Urinary bladder (tissue), 4 donors: ENCODE data around the gene PCBP1. TPM values are rescaled to one million over a fixed set of nuclear protein-coding genes. Genes with fewer than 3 reads are reported as not detected.
A peak's percentile ranks its signal among the peaks of the same experiment; 100 is the strongest.
"Not testable (repeated sequence)": the region's sequence is repeated elsewhere in the genome, so short reads cannot be mapped to it uniquely, and the experiment has no call there.

Source experiments
- DNase-seq: peaks from one replicate; pipeline ENCODE4 v3.0.0-alpha.2; 2015; ENCODE audit errors: extremely low spot score
- H3K27ac ChIP-seq: one replicate; pipeline ENCODE4 v1.5.1; 2013; ENCODE audit warnings: low read depth, mild to moderate bottlenecking, moderate library complexity
- H3K36me3 ChIP-seq: one replicate; pipeline ENCODE4 v1.6.1; 2013; ENCODE audit warnings: mild to moderate bottlenecking, moderate library complexity; ENCODE audit not compliant: insufficient read depth
- H3K4me1 ChIP-seq: one replicate; pipeline ENCODE4 v1.6.1; 2013; ENCODE audit warnings: mild to moderate bottlenecking, moderate library complexity; ENCODE audit not compliant: insufficient read depth
- H3K4me3 ChIP-seq: one replicate; pipeline ENCODE4 v1.5.1; 2013; ENCODE audit warnings: low read depth, low read length
- WGBS: extraction: QIAGEN DNeasy Blood & Tissue Kit; methylation state at CpG from one replicate; pipeline ENCODE4 v1.1.7; 2013; 5-methylcytosine and 5-hydroxymethylcytosine counted together
- polyA plus RNA-seq: library from polyadenylated mRNA; stranded (reverse); fragments of 200-250 nt; gene quantifications from one replicate; pipeline ENCODE4 v1.2.3, GENCODE V29; 2013
- small RNA-seq: library from RNA; depleted of rRNA; stranded (forward); fragments of <200 nt; gene quantifications from one replicate; pipeline ENCODE3, GENCODE V24; 2014
- total RNA-seq: library from RNA; depleted of rRNA; stranded (reverse); fragments of >200 nt; gene quantifications from one replicate; pipeline ENCODE4 v1.2.3, GENCODE V29; 2014
- donor health status: healthy with polysubstance abuse.
- donor health status: healthy.

The PCBP1 gene
- total and polyA plus RNA-seq, 2 donors = 51.8 to 370 TPM

DNA sequence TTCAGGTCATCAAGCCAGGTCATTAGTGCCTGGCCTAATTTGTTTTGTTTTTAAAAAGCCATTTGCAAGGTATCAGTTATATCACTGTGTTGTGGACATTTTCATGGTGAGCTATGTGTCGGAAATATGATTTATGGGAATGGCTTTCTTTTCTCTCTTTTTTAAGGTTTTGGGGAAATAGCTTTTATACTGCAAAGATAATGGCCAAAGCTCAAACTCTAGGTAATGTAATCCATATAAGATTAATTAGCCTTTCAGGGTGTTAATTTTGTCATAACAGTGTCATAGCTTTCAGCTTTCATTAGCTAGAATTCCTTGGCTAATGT is 45.8 kb downstream of the PCBP1 start:
- WGBS = 78% methylated on average over 1 of the region's 1 CpG
- DNase-seq = no peak
- peak overlapping the region; percentile 19 for H3K4me3 ChIP-seq
- peak overlapping the region; percentile 84 for H3K27ac ChIP-seq
- H3K4me1 ChIP-seq = peaks cover 2% of the 10 kb centered on the region
- no peaks in the 10 kb centered on the region for H3K36me3 ChIP-seq

DNA sequence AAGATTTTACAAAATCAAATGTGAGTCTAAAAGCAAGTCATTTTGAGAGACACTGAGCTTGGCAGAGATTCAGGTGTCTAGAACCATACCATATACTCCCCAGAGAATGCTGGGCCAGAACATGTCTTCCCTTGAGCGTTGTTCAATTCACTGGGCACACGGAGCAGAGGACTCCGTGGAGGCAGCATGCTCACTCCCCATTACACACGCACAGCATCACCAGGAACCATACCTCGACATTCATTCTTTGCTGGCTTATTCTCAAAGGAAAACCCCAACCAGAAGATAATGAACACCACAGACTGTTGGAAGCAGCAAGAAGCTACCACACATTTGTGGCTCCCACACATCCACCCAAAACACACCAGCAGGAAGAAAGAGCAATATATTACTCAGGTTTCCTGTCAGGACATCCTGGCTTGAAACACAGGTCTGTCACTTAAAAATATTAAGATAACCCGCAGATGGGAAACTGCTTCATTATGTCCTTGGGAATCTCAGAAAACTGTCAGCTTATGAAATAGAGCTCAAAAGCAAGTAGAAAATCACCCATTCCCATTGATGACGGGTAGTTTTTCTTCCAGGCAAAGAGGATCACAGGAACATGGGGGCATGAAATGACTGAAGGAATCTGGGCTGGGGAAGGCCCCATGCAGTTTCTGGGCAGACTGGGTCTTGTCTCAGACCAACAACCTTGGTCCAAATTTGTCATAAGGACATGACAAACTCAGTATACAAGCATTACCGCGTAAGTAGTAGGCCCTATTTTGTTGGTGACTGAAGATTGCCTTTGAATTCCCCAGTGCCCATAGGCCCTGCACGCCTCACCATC is 46.4 kb downstream of the PCBP1 start:
- DNase-seq = no peak
- Histone ChIP-seq H3K36me3 (no peaks in the 10 kb centered on the region), H3K27ac (peak overlapping the region; percentile 84), H3K4me1 (peaks cover 2% of the 10 kb centered on the region), H3K4me3 (no peak overlapping the region)
- WGBS = 75% methylated on average over 10 of the region's 10 CpGs

DNA sequence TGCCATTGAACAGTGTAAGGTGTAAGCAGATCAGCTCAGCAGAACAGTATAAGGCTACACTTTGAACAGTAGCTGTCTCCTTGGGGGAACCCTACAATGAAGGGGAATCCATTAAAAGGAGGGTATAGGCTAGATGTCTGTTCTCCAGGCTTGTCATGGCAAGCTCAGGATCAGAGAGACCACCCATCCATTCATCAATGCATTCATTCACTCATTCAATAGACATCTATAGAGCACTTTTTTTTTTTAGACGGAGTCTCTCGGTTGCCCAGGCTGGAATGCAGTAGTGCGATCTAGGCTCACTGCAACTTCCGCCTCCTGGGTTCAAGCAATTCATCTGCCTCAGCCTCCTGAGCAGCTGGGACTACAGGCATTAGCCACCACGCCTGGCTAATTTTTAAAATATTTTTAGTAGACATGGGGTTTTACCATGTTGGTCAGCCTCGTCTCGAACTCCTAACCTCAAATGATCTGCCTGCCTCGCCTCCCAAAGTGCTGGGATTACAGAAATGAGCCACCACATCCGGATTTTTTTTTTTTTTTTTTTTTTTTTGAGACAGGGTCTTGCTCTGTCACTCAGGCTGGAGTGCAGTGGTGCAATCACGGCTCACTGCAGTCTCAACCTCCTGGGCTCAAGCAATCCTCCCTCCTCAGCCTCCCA is 47.2 kb downstream of the PCBP1 start:
- not testable (repeated sequence) for H3K4me3 ChIP-seq, H3K36me3 ChIP-seq, H3K4me1 ChIP-seq, H3K27ac ChIP-seq, DNase-seq
- WGBS = 92% methylated on average over 10 of the region's 10 CpGs

Small RNA genes within 50 kb of the gene (small RNA-seq; reads per million reads assigned to genes)
- gene RN7SL470P = not detected

Other genes starting within 250 kb of the PCBP1 start
- 39.6 TPM for gene SNRNP27, start 193.5 kb upstream of the PCBP1 start, total RNA-seq
- gene SNRNP27, start 193.5 kb upstream of the PCBP1 start, polyA plus RNA-seq = 49.4 TPM
- 10.2 TPM for gene MXD1, start 172.4 kb upstream of the PCBP1 start, total RNA-seq
- 6.5 TPM for gene MXD1, start 172.4 kb upstream of the PCBP1 start, polyA plus RNA-seq
- gene ASPRV1, start 125.8 kb upstream of the PCBP1 start, total RNA-seq = 2.9 TPM
- 1.9 TPM for gene ASPRV1, start 125.8 kb upstream of the PCBP1 start, polyA plus RNA-seq
- 19.1 TPM for gene C2orf42, start 103.5 kb downstream of the PCBP1 start, total RNA-seq
- 12.7 TPM for gene C2orf42, start 103.5 kb downstream of the PCBP1 start, polyA plus RNA-seq
- gene TIA1, start 161.2 kb downstream of the PCBP1 start, total RNA-seq = 492 TPM
- gene TIA1, start 161.2 kb downstream of the PCBP1 start, polyA plus RNA-seq = 50.6 TPM
- gene PCYOX1, start 170.7 kb downstream of the PCBP1 start, total RNA-seq = 57.9 TPM
- gene PCYOX1, start 170.7 kb downstream of the PCBP1 start, polyA plus RNA-seq = 42.6 TPM
- 95.0 TPM for gene SNRPG, start 206.3 kb downstream of the PCBP1 start, total RNA-seq
- gene SNRPG, start 206.3 kb downstream of the PCBP1 start, polyA plus RNA-seq = 101 TPM
- gene FAM136A, start 214.6 kb downstream of the PCBP1 start, total RNA-seq = 22.7 TPM
- 26.3 TPM for gene FAM136A, start 214.6 kb downstream of the PCBP1 start, polyA plus RNA-seq